ENCODE measurements around the gene MFSD6.
"Not testable (repeated sequence)": the region's sequence is repeated elsewhere in the genome, so short reads cannot be mapped to it uniquely, and the experiment has no call there.

The MFSD6 gene

GRCh38 chr2:190405995-190406394 is 2.2 kb upstream of the MFSD6 start:
- DNase-seq: no peak

- no peak for DNase-seq
Measured at GRCh38 chr2:190406805-190407204, 1.4 kb upstream of the MFSD6 start.

- DNase-seq: no peak
Measured at GRCh38 chr2:190407246-190407661, 901 bp upstream of the MFSD6 start.

- peak; percentile 10 for DNase-seq
Measured at GRCh38 chr2:190408538-190409271, 550 bp downstream of the MFSD6 start.

GRCh38 chr2:190409616-190410015 is 1.5 kb downstream of the MFSD6 start:
- DNase-seq: no peak

GRCh38 chr2:190410166-190410565 is 2.0 kb downstream of the MFSD6 start:
- DNase-seq: no peak

GRCh38 chr2:190412966-190413365 is 4.8 kb downstream of the MFSD6 start:
- no peak for DNase-seq

GRCh38 chr2:190413421-190413820 is 5.3 kb downstream of the MFSD6 start:
- DNase-seq: no peak

GRCh38 chr2:190415251-190415650 is 7.1 kb downstream of the MFSD6 start:
- no peak for DNase-seq

- DNase-seq: no peak
Measured at GRCh38 chr2:190415794-190416775, 7.9 kb downstream of the MFSD6 start.

- DNase-seq: no peak
Measured at GRCh38 chr2:190417045-190417842, 9.1 kb downstream of the MFSD6 start.

GRCh38 chr2:190418727-190419126 is 10.6 kb downstream of the MFSD6 start:
- no peak for DNase-seq

- DNase-seq: no peak
Measured at GRCh38 chr2:190420801-190421200, 12.6 kb downstream of the MFSD6 start.

- DNase-seq: no peak
Measured at GRCh38 chr2:190425221-190425866, 17.2 kb downstream of the MFSD6 start.

- DNase-seq: no peak
Measured at GRCh38 chr2:190425883-190426658, 17.9 kb downstream of the MFSD6 start.

GRCh38 chr2:190430866-190431265 is 22.7 kb downstream of the MFSD6 start:
- not testable (repeated sequence) for DNase-seq

- DNase-seq: no peak
Measured at GRCh38 chr2:190431907-190432306, 23.8 kb downstream of the MFSD6 start.

GRCh38 chr2:190432567-190433231 is 24.5 kb downstream of the MFSD6 start:
- DNase-seq: no peak

- no peak for DNase-seq
Measured at GRCh38 chr2:190435031-190435670, 27.0 kb downstream of the MFSD6 start.

- DNase-seq: no peak
Measured at GRCh38 chr2:190436557-190436956, 28.4 kb downstream of the MFSD6 start.

GRCh38 chr2:190440113-190440512 is 32.0 kb downstream of the MFSD6 start:
- DNase-seq: no peak
